ENCODE results near the gene PRDM16.
"Not testable (repeated sequence)": the region's sequence is repeated elsewhere in the genome, so short reads cannot be mapped to it uniquely, and the experiment has no call there.

Gene PRDM16

DNA sequence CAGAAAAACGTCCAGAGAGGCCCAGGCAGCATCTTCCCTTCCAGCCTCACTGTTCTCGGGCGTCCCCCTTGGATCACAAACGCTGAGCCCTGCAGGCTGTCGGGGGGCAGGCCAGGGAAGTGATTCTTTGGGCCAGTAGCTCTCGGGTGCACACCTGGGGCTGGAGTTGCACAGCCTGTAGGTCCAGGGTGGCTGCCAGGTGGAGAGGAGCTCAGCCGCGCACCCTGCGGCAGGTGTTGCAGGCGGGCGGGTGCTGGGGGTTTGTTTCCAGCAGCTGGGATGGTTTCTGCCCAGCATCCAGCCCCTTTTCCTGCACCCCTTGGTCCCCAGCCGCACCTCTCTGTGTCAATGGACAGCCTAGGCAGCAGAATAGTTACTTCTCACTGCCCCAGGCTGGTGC is 15.7 kb downstream of the PRDM16 start:
- Histone ChIP-seq H3K9me3 (ENCODE audit: insufficient read depth, low read length) (no peaks in the 10 kb centered on the region; the same call in 1 of the 2 replicates), H3K4me1 (ENCODE audit: insufficient read depth, insufficient read length) (no peaks in the 10 kb centered on the region), H3K36me3 (ENCODE audit: insufficient read depth, insufficient read length, low read length) (no peaks in the 10 kb centered on the region), H3K4me3 (ENCODE audit: insufficient read length, low read depth) (no peak overlapping the region), H3K9ac (ENCODE audit: insufficient read length, low read depth) (no peak overlapping the region), H3K27me3 (ENCODE audit: insufficient read depth, insufficient read length) (no peaks in the 10 kb centered on the region)
- DNase-seq (ENCODE audit: low read depth, low spot score) = no peak
- TF ChIP-seq YY1 (IDR thresholded peaks at IDR 0.05; ENCODE audit: insufficient read depth, insufficient read length) (no peak), SUZ12 (IDR thresholded peaks at IDR 0.05; ENCODE audit: extremely low read depth, insufficient read depth, insufficient read length) (no peak), ZNF274 (IDR thresholded peaks at IDR 0.05; ENCODE audit: low read depth, low read length) (no peak)

DNA sequence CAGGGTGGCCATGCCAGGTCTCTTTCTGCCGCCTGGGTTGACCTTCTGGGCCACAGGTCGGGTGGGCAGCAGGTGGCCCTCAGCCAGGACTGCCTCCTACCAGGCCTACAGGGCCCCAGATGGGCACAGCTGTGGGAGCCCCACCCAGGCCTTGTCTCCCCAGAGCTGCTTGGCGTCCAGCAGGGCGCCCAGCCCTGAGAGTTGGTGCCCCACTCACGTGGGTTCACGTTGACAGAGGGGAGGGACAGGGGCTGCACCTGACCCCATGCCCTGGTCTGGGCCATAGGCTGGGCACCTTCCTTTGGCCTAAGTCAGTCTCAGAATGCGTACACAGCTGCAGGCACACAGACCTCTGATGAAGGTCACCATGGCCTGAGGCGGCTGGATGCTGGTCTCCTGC is 16.7 kb downstream of the PRDM16 start:
- Histone ChIP-seq H3K27me3 (ENCODE audit: insufficient read depth, insufficient read length) (no peaks in the 10 kb centered on the region), H3K4me1 (ENCODE audit: insufficient read depth, insufficient read length) (no peaks in the 10 kb centered on the region)
- DNase-seq (ENCODE audit: low read depth, low spot score) = no peak

DNA sequence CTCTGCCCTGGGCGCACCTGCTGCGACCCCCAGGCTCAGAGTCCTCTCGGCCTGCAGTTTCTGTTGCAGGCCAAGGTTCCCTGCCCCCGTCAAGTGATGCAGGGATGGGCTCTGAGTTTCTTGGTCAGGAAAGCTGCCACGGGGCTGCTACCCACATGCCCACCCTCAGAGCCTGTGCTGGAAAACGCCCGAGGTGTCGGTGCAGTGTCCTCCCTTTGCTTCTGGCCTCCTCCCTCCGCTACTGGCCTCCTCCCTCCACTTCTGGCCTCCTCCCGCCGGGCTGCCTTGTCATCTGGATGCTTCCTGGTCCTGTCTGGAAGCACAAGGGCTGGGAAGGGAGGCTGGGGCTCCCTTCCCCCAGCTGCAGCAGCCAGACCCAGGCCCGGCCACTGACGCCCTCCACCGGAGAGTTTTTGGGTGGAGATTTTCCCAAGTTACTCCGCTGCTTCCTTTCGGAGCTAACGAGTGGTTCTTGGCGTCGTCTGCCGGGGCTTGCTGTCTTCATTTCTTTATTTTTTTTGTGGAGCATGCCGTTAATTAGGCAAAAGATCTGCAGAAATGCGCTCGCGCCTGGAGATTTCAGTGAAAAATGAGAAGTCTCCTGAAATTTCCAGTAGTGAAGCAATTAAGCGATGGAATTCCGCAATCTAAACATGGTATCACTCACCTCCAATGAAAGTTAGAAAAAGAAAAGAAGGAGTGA is 17.4 kb downstream of the PRDM16 start:
- Histone ChIP-seq H3K4me3 (ENCODE audit: insufficient read length, low read depth) (no peak overlapping the region), H3K9me3 (ENCODE audit: insufficient read depth, low read length) (no peaks in the 10 kb centered on the region; the same call in 1 of the 2 replicates), H3K27me3 (ENCODE audit: insufficient read depth, insufficient read length) (no peaks in the 10 kb centered on the region), H3K4me1 (ENCODE audit: insufficient read depth, insufficient read length) (no peaks in the 10 kb centered on the region), H3K9ac (ENCODE audit: insufficient read length, low read depth) (no peak overlapping the region), H3K36me3 (ENCODE audit: insufficient read depth, insufficient read length, low read length) (no peaks in the 10 kb centered on the region)
- TF ChIP-seq SUZ12 (IDR thresholded peaks at IDR 0.05; ENCODE audit: extremely low read depth, insufficient read depth, insufficient read length) (no peak), ZNF274 (IDR thresholded peaks at IDR 0.05; ENCODE audit: low read depth, low read length) (no peak), YY1 (IDR thresholded peaks at IDR 0.05; ENCODE audit: insufficient read depth, insufficient read length) (no peak)
- DNase-seq (ENCODE audit: low read depth, low spot score) = no peak

More for the DNA sequence above, 16.7 kb downstream of the PRDM16 start:
- no peak for TF ChIP-seq ZNF274 (IDR thresholded peaks at IDR 0.05; ENCODE audit: low read depth, low read length)
- TF ChIP-seq SUZ12 (IDR thresholded peaks at IDR 0.05; ENCODE audit: extremely low read depth, insufficient read depth, insufficient read length) = no peak
- no peak for TF ChIP-seq YY1 (IDR thresholded peaks at IDR 0.05; ENCODE audit: insufficient read depth, insufficient read length)
- no peaks in the 10 kb centered on the region; the same call in 1 of the 2 replicates for H3K9me3 ChIP-seq (ENCODE audit: insufficient read depth, low read length)
- no peaks in the 10 kb centered on the region for H3K36me3 ChIP-seq (ENCODE audit: insufficient read depth, insufficient read length, low read length)
- no peak overlapping the region for H3K9ac ChIP-seq (ENCODE audit: insufficient read length, low read depth)
- H3K4me3 ChIP-seq (ENCODE audit: insufficient read length, low read depth) = no peak overlapping the region

DNA sequence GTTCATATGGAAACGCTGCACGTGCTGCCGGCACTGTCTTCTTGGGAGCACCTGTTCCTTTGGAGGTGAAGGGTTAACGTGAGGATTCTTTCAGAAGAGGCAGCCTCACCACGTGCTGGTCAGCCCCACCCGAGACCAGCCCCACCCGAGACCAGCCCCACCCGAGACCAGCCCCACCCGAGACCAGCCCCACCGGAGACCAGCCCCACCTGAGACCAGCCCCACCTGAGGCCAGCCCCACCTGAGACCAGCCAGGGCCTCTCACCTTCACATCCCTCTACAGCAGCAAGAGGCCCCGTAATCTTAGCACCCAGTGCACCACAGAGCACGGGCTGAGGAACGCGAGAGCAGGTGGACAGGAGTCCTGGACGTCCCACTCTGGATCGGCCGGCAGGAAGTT is 18.0 kb downstream of the PRDM16 start:
- TF ChIP-seq SUZ12 (IDR thresholded peaks at IDR 0.05; ENCODE audit: extremely low read depth, insufficient read depth, insufficient read length) (no peak), ZNF274 (IDR thresholded peaks at IDR 0.05; ENCODE audit: low read depth, low read length) (no peak), YY1 (IDR thresholded peaks at IDR 0.05; ENCODE audit: insufficient read depth, insufficient read length) (no peak)
- H3K27me3 ChIP-seq (ENCODE audit: insufficient read depth, insufficient read length) = no peaks in the 10 kb centered on the region
- no peak for DNase-seq (ENCODE audit: low read depth, low spot score)

GRCh38 chr1:3087946-3088668 is 19.1 kb downstream of the PRDM16 start:
- not testable (repeated sequence) for DNase-seq (ENCODE audit: low read depth, low spot score); H3K27me3 ChIP-seq (ENCODE audit: insufficient read depth, insufficient read length); H3K9ac ChIP-seq (ENCODE audit: insufficient read length, low read depth); H3K4me3 ChIP-seq (ENCODE audit: insufficient read length, low read depth); H3K9me3 ChIP-seq (ENCODE audit: insufficient read depth, low read length); H3K4me1 ChIP-seq (ENCODE audit: insufficient read depth, insufficient read length); H3K36me3 ChIP-seq (ENCODE audit: insufficient read depth, insufficient read length, low read length)

More for the DNA sequence above, 18.0 kb downstream of the PRDM16 start:
- H3K9me3 ChIP-seq (ENCODE audit: insufficient read depth, low read length) = no peaks in the 10 kb centered on the region; the same call in 1 of the 2 replicates
- H3K4me1 ChIP-seq (ENCODE audit: insufficient read depth, insufficient read length) = no peaks in the 10 kb centered on the region
- H3K36me3 ChIP-seq (ENCODE audit: insufficient read depth, insufficient read length, low read length) = no peaks in the 10 kb centered on the region
- H3K4me3 ChIP-seq (ENCODE audit: insufficient read length, low read depth) = no peak overlapping the region
- H3K9ac ChIP-seq (ENCODE audit: insufficient read length, low read depth) = no peak overlapping the region

- TF ChIP-seq ZNF274 (IDR thresholded peaks at IDR 0.05; ENCODE audit: low read depth, low read length) = no peak
- no peak for TF ChIP-seq YY1 (IDR thresholded peaks at IDR 0.05; ENCODE audit: insufficient read depth, insufficient read length)
- no peak for TF ChIP-seq SUZ12 (IDR thresholded peaks at IDR 0.05; ENCODE audit: extremely low read depth, insufficient read depth, insufficient read length)
- H3K27me3 ChIP-seq (ENCODE audit: insufficient read depth, insufficient read length) = no peaks in the 10 kb centered on the region
- no peak overlapping the region for H3K4me3 ChIP-seq (ENCODE audit: insufficient read length, low read depth)
- DNase-seq (ENCODE audit: low read depth, low spot score) = no peak
- H3K36me3 ChIP-seq (ENCODE audit: insufficient read depth, insufficient read length, low read length) = no peaks in the 10 kb centered on the region
- no peaks in the 10 kb centered on the region for H3K4me1 ChIP-seq (ENCODE audit: insufficient read depth, insufficient read length)
- no peaks in the 10 kb centered on the region; the same call in 1 of the 2 replicates for H3K9me3 ChIP-seq (ENCODE audit: insufficient read depth, low read length)
- no peak overlapping the region for H3K9ac ChIP-seq (ENCODE audit: insufficient read length, low read depth)
Measured at GRCh38 chr1:3089490-3089889, 20.5 kb downstream of the PRDM16 start.

- no peaks in the 10 kb centered on the region for H3K27me3 ChIP-seq (ENCODE audit: insufficient read depth, insufficient read length)
- H3K9me3 ChIP-seq (ENCODE audit: insufficient read depth, low read length) = no peaks in the 10 kb centered on the region
- H3K9ac ChIP-seq (ENCODE audit: insufficient read length, low read depth) = no peak overlapping the region
- no peaks in the 10 kb centered on the region for H3K4me1 ChIP-seq (ENCODE audit: insufficient read depth, insufficient read length)
- H3K36me3 ChIP-seq (ENCODE audit: insufficient read depth, insufficient read length, low read length) = no peaks in the 10 kb centered on the region
- no peak for DNase-seq (ENCODE audit: low read depth, low spot score)
- no peak for TF ChIP-seq SUZ12 (IDR thresholded peaks at IDR 0.05; ENCODE audit: extremely low read depth, insufficient read depth, insufficient read length)
- no peak for TF ChIP-seq ZNF274 (IDR thresholded peaks at IDR 0.05; ENCODE audit: low read depth, low read length)
- TF ChIP-seq YY1 (IDR thresholded peaks at IDR 0.05; ENCODE audit: insufficient read depth, insufficient read length) = no peak
- H3K4me3 ChIP-seq (ENCODE audit: insufficient read length, low read depth) = no peak overlapping the region
Measured at GRCh38 chr1:3091334-3091733, 22.3 kb downstream of the PRDM16 start.
